SU-DHL-6 (cell line): ENCODE data around the gene AXIN2.

Experiments
- EZH2phosphoT487 ChIP-seq: fragments of 200-600 bp; sonication (generic), shearing (Covaris generic); conservative IDR thresholded peaks from 2 replicates; pipeline ENCODE4 v1.6.1; 2018; ENCODE audit warnings: mild to moderate bottlenecking, antibody characterized with exemption, low read length, moderate library complexity, mixed read lengths
- TF ChIP-seq, protein P1 (sequence below): fragments of 200-600 bp; sonication (generic); IDR thresholded peaks from one replicate; pipeline ENCODE4 v1.5.1; 2017; ENCODE audit warnings: antibody characterized with exemption, mild to moderate bottlenecking, low read length, moderate library complexity; ENCODE audit not compliant: insufficient read depth, poor library complexity, severe bottlenecking

DNA sequence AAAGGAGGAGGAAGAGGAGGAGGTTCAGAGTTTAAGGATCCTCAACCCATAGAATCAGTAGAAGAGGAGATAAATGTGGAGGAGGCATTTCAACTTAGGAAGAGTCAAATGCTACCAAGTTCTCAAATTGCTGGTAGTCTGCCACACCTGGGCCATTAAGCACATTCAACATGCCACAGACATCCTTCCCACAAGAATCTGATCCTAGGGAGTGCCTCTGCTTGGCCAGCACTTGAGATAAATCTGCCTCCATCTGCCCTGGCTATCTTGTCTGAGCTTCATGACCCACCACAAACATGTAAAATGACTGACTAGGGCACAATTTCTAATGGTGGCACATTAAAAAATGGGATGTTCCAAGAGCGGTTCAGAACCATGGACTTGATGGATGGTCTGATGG lies 37.3 kb upstream of the AXIN2 start:
- TF ChIP-seq, protein P1, sequence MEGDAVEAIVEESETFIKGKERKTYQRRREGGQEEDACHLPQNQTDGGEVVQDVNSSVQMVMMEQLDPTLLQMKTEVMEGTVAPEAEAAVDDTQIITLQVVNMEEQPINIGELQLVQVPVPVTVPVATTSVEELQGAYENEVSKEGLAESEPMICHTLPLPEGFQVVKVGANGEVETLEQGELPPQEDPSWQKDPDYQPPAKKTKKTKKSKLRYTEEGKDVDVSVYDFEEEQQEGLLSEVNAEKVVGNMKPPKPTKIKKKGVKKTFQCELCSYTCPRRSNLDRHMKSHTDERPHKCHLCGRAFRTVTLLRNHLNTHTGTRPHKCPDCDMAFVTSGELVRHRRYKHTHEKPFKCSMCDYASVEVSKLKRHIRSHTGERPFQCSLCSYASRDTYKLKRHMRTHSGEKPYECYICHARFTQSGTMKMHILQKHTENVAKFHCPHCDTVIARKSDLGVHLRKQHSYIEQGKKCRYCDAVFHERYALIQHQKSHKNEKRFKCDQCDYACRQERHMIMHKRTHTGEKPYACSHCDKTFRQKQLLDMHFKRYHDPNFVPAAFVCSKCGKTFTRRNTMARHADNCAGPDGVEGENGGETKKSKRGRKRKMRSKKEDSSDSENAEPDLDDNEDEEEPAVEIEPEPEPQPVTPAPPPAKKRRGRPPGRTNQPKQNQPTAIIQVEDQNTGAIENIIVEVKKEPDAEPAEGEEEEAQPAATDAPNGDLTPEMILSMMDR, result no peak
- TF ChIP-seq EZH2phosphoT487, result no peak
